GM10847 (cell line): ENCODE results near the gene VMA21.

Experiments used
- POLR2A ChIP-seq: IDR thresholded peaks from 2 replicates; pipeline ENCODE4 v1.6.1; 2011; ENCODE audit not compliant: insufficient read length; ENCODE audit errors: extremely low read depth

The VMA21 gene

GRCh38 chrX:151416579-151416978, 19.6 kb downstream of the VMA21 start:
- TF ChIP-seq POLR2A: no peak

GRCh38 chrX:151419782-151420181, 22.8 kb downstream of the VMA21 start:
- TF ChIP-seq POLR2A: no peak

GRCh38 chrX:151424505-151424904, 27.5 kb downstream of the VMA21 start:
- TF ChIP-seq POLR2A: no peak

GRCh38 chrX:151448509-151448908, 51.5 kb downstream of the VMA21 start:
- no peak for TF ChIP-seq POLR2A

- TF ChIP-seq POLR2A: no peak
These were observed 61.8 kb downstream of the VMA21 start for GRCh38 chrX:151458824-151459223.
